Transverse colon (tissue), 4 donors: Measurements from ENCODE around the gene NBAS. TPM values are rescaled to one million over a fixed set of nuclear protein-coding genes. Genes with fewer than 3 reads are reported as not detected.

ENCODE experiments used
- DNase-seq: peaks from one replicate; pipeline ENCODE4 v3.0.0-alpha.2; 2019
- H3K27ac ChIP-seq, 4 donors: fragments of 200-600 bp; sonication (generic); 2 replicates each; pipeline ENCODE4 v1.5.1; 2016 to 2018; ENCODE audit warnings: inconsistent platforms in 4 of 4
- H3K27me3 ChIP-seq: fragments of 200-600 bp; sonication (generic); 2 replicates; pipeline ENCODE4 v1.5.1; 2017; ENCODE audit warnings: inconsistent platforms
- H3K36me3 ChIP-seq, 4 donors: fragments of 200-600 bp; sonication (generic); 2 replicates each; pipeline ENCODE4 v1.5.1; 2017 to 2019; ENCODE audit warnings: inconsistent platforms in 4 of 4
- H3K4me1 ChIP-seq, 4 donors: fragments of 200-600 bp; sonication (generic); 2 replicates each; pipeline ENCODE4 v1.5.1; 2017 to 2020; ENCODE audit warnings: inconsistent platforms in 4 of 4
- H3K4me3 ChIP-seq, 4 donors: fragments of 200-600 bp; sonication (generic); 1 replicate in 1 of 4; 2 replicates in 3 of 4; pipeline versions ENCODE4 v1.5.1 to v1.6.1; 2017 to 2019; ENCODE audit warnings: inconsistent platforms in 4 of 4
- H3K9me3 ChIP-seq, 2 donors: fragments of 200-600 bp; sonication (generic); 2 replicates each; pipeline ENCODE4 v1.5.1; 2017 to 2019; ENCODE audit warnings: inconsistent platforms in 2 of 2
- EP300 ChIP-seq: sonication (generic); formaldehyde crosslinking; IDR thresholded peaks from one replicate; pipeline ENCODE4 v1.6.1; 2017; ENCODE audit warnings: antibody characterized with exemption, low read depth
- POLR2A ChIP-seq: fragments of 450-650 bp; IDR thresholded peaks from one replicate; pipeline ENCODE4 v1.6.1; 2016; ENCODE audit warnings: antibody characterized with exemption, mild to moderate bottlenecking, moderate library complexity
- POLR2AphosphoS5 ChIP-seq, 3 donors: sonication (generic); formaldehyde crosslinking; IDR thresholded peaks; one replicate each; pipeline ENCODE4 v1.6.1; 2016; ENCODE audit warnings: antibody characterized with exemption in 3 of 3
- WGBS, 2 donors: methylation state at CpG; one replicate each; pipeline ENCODE4 v1.1.5; 2018; ENCODE audit warnings: low coverage in 1 of 2; 5-methylcytosine and 5-hydroxymethylcytosine counted together
- in situ Hi-C, 4 donors: fragments of 200-750 bp; cut with MboI; loops; one replicate each; pipeline versions ENCODE4 v1.15.0 to v1.15.1; 2017; ENCODE audit warnings: low sequenced_read_pairs in 3 of 4, low pct_ligation_motif_present in 1 of 4, low pct_unique_long_range_greater_than_20kb in 1 of 4
- intact Hi-C: fragments of 100-400 bp; cut with DNase I; formaldehyde crosslinking; loops from one replicate; pipeline ENCODE4 v1.15.1; 2023; ENCODE audit warnings: low total_unique reads
- total RNA-seq, 4 donors: library from RNA; depleted of rRNA; stranded (reverse); fragments of >200 nt; gene quantifications; one replicate each; pipeline ENCODE4 v1.1.0, GENCODE V29; 2016
- TF ChIP-seq, protein P1 (sequence below), 5 experiments: fragments of 200-600 bp in 3 of 5; fragments of 450-650 bp in 2 of 5; sonication (generic) in 3 of 5; IDR thresholded peaks; 1 replicate in 2 of 5; 2 replicates in 3 of 5; pipeline ENCODE4 v1.5.1; 2016 to 2017; ENCODE audit warnings: antibody characterized with exemption in 5 of 5, inconsistent platforms in 3 of 5, mild to moderate bottlenecking in 2 of 5, moderate library complexity in 1 of 5

The NBAS gene
- total RNA-seq, 4 donors from 2014 or later: 30.6 to 43.2 (median 34.5) TPM

DNA sequence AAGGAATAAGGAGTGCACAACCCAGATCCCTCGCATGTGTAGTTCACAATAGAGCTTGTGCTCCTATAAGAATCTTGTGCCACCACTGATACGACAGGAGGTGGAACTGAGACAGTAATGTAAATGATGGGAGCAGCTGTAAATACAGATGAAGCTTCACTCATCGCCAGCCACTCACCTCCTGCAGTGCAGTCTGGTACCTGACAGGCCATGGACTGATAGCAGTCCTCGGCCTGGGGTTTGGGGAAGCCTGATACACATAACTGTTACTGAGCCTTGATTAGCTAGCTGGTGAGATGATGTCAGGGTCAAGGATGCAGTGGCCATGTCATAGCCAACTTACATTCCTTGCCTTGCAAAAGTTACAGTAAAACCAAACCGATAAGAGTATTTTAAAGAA is 376.6 kb downstream of the NBAS start:
- Histone ChIP-seq H3K9me3 (no peaks in the 10 kb centered on the region), H3K4me1 (no peaks in the 10 kb centered on the region), H3K27me3 (no peaks in the 10 kb centered on the region), H3K4me3 (no peak overlapping the region), H3K36me3 (no peaks in the 10 kb centered on the region), H3K27ac (no peak overlapping the region)
- in situ Hi-C loops (no loop called here), intact Hi-C loops (no loop called here)
- 97 to 100% methylated on average over 1 to 5 of the region's 5 CpGs for WGBS, 2 donors
- DNase-seq: no peak
- TF ChIP-seq POLR2AphosphoS5 (IDR thresholded peaks at IDR 0.05) (no peak), POLR2A (no peak), EP300 (no peak)
- TF ChIP-seq, protein P1, sequence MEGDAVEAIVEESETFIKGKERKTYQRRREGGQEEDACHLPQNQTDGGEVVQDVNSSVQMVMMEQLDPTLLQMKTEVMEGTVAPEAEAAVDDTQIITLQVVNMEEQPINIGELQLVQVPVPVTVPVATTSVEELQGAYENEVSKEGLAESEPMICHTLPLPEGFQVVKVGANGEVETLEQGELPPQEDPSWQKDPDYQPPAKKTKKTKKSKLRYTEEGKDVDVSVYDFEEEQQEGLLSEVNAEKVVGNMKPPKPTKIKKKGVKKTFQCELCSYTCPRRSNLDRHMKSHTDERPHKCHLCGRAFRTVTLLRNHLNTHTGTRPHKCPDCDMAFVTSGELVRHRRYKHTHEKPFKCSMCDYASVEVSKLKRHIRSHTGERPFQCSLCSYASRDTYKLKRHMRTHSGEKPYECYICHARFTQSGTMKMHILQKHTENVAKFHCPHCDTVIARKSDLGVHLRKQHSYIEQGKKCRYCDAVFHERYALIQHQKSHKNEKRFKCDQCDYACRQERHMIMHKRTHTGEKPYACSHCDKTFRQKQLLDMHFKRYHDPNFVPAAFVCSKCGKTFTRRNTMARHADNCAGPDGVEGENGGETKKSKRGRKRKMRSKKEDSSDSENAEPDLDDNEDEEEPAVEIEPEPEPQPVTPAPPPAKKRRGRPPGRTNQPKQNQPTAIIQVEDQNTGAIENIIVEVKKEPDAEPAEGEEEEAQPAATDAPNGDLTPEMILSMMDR (IDR thresholded peaks at IDR 0.05): no peak

DNA sequence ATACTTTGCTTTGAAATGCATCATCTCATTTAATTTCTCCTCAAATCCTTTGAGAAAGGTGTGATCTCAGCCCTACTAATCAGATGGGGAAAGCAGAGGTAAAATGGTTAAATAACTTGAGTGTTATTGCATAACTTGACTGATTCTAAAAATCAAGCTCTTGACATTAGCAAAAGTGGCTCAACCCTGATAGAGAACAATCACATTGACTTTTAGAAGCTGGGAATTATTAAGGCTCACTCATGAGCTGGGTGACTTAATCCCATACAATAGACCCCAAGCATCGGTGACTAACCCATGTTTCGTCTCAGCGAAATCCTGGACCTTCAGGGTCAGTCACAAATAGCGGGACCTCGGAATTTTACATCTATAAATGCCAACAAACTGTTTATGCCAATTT is 378.9 kb downstream of the NBAS start:
- TF ChIP-seq, protein P1 (IDR thresholded peaks at IDR 0.05): no peak
- no peak for TF ChIP-seq EP300
- TF ChIP-seq POLR2A: no peak
- no peak for TF ChIP-seq POLR2AphosphoS5 (IDR thresholded peaks at IDR 0.05)
- DNase-seq: no peak
- in situ Hi-C loops (no loop called here), intact Hi-C loops (no loop called here)
- Histone ChIP-seq H3K9me3 (no peaks in the 10 kb centered on the region), H3K4me1 (no peaks in the 10 kb centered on the region), H3K27me3 (no peaks in the 10 kb centered on the region), H3K36me3 (no peaks in the 10 kb centered on the region), H3K27ac (no peak overlapping the region), H3K4me3 (no peak overlapping the region)
- 97 to 100% methylated on average over 4 to 5 of the region's 5 CpGs for WGBS, 2 donors

DNA sequence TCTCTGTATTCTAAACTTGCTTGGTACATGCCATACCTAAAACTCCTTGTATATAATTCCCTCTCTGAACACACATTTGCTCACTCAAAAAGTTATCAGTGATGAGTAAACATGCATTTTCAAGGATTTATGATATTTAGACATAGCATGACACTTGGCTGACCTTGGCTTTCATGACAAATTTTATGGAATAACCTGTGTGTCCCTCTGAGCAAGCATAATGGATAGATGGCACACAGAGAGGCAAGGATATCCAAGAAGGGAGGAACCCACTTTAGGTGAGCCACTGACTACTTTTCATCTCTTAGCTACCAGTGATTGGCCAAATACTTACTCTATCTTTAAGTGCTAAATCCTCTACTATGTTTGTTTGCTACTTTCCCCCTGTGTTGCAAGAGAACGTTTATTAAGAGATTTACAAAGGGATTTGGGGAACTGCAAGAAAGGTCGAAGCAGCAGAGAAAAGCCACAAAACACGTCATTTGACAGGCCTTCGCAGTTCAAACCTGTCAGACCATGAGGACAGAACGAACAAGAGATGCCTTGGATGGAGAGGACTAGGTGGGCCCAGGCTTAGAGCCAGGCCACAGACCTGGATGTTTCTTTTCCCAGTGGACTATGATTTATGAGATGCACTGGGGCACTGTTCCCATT is 379.9 kb downstream of the NBAS start:
- Histone ChIP-seq H3K27me3 (no peaks in the 10 kb centered on the region), H3K27ac (no peak overlapping the region), H3K36me3 (no peaks in the 10 kb centered on the region), H3K4me3 (no peak overlapping the region), H3K9me3 (no peaks in the 10 kb centered on the region), H3K4me1 (no peaks in the 10 kb centered on the region)
- no peak for DNase-seq
- in situ Hi-C loops (no loop called here), intact Hi-C loops (no loop called here)
- 75 to 77% methylated on average over 4 to 5 of the region's 5 CpGs for WGBS, 2 donors
- TF ChIP-seq EP300: no peak
- TF ChIP-seq, protein P1 (IDR thresholded peaks at IDR 0.05): no peak
- TF ChIP-seq POLR2AphosphoS5 (IDR thresholded peaks at IDR 0.05): no peak
- no peak for TF ChIP-seq POLR2A

DNA sequence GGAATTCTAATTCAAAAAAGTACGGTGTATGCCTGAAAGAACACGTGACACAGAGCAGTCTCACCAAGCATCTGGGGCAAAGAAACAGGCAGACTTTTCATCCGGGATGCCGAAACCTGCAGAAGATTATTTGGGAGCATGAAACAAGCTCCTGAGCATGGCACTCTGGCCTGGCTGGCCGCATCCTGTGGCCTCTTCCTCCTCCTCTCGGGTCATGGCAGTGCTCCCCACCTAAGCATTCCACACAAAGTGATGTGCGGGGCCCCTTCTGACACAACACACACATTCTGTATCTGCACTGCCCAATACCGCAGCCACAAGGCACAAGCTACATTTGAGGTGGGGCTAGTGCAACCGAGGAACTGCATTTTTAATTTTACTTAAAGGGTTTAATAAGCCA is 380.8 kb downstream of the NBAS start:
- in situ Hi-C loops (no loop called here), intact Hi-C loops (no loop called here)
- TF ChIP-seq POLR2A (no peak), POLR2AphosphoS5 (IDR thresholded peaks at IDR 0.05) (no peak), EP300 (no peak)
- TF ChIP-seq, protein P1 (IDR thresholded peaks at IDR 0.05): no peak
- Histone ChIP-seq H3K27me3 (no peaks in the 10 kb centered on the region), H3K36me3 (no peaks in the 10 kb centered on the region), H3K4me3 (no peak overlapping the region), H3K27ac (no peak overlapping the region), H3K9me3 (no peaks in the 10 kb centered on the region), H3K4me1 (no peaks in the 10 kb centered on the region)
- WGBS, 2 donors: 95 to 97% methylated on average over 3 to 9 of the region's 9 CpGs
- DNase-seq: no peak
